Ovary (tissue), 9 donors: ENCODE measurements around the gene HNRNPA1. TPM values are rescaled to one million over a fixed set of nuclear protein-coding genes. Genes with fewer than 3 reads are reported as not detected.

Experiments used
- DNase-seq, 5 donors: peaks; one replicate each; pipeline ENCODE4 v3.0.0-alpha.2; 2019 to 2020
- H3K27ac ChIP-seq, 2 donors: fragments of 200-600 bp; one replicate each; pipeline versions ENCODE4 v1.5.1 to v1.8.0; 2019 to 2022
- H3K27me3 ChIP-seq: fragments of 200-600 bp; one replicate; pipeline ENCODE4 v1.8.0; 2022
- H3K36me3 ChIP-seq: fragments of 200-600 bp; sonication (generic); one replicate; pipeline ENCODE4 v1.5.1; 2019
- H3K4me1 ChIP-seq: one replicate; pipeline ENCODE4 v1.8.1; 2013; ENCODE audit warnings: mild to moderate bottlenecking, moderate library complexity; ENCODE audit not compliant: insufficient read depth
- H3K4me3 ChIP-seq: fragments of 200-600 bp; sonication (generic); one replicate; pipeline ENCODE4 v1.5.1; 2017
- H3K9me3 ChIP-seq, 2 donors: fragments of 200-600 bp in 1 of 2; sonication (generic) in 1 of 2; one replicate each; pipeline versions ENCODE4 v1.5.1 to v1.8.1; 2013 to 2019; ENCODE audit warnings: mild to moderate bottlenecking in 1 of 2, moderate library complexity in 1 of 2
- CTCF ChIP-seq, 3 donors: fragments of 450-650 bp in 2 of 3; fragments of 200-600 bp in 1 of 3; IDR thresholded peaks; one replicate each; pipeline versions ENCODE4 v1.5.1 to v1.8.0; 2016 to 2022; ENCODE audit warnings: antibody characterized with exemption in 3 of 3, mild to moderate bottlenecking in 1 of 3
- EP300 ChIP-seq: sonication (generic); formaldehyde crosslinking; IDR thresholded peaks from one replicate; pipeline ENCODE4 v1.6.1; 2017; ENCODE audit warnings: antibody characterized with exemption
- POLR2A ChIP-seq: fragments of 450-650 bp; IDR thresholded peaks from one replicate; pipeline ENCODE4 v1.6.1; 2017; ENCODE audit warnings: antibody characterized with exemption, mild to moderate bottlenecking, moderate library complexity
- WGBS, 3 donors: extraction: QIAGEN DNeasy Blood & Tissue Kit in 1 of 3; methylation state at CpG; one replicate each; pipeline versions ENCODE4 v1.1.5 to v1.1.7; 2013 to 2017; 5-methylcytosine and 5-hydroxymethylcytosine counted together
- intact Hi-C, 4 donors: fragments of 100-400 bp; cut with DNase I; formaldehyde crosslinking; loops; one replicate each; pipeline versions ENCODE4 v1.11.0 to v1.15.1; 2022 to 2023
- polyA plus RNA-seq, 2 donors: library from polyadenylated mRNA; stranded (reverse); fragments of 200-250 nt in 1 of 2; fragments of 350-450 nt in 1 of 2; fragmentation: Illumina TruSeq in 1 of 2; extraction: RNeasy Lipid Tissue Mini Kit (QIAGEN cat#74804) in 1 of 2; gene quantifications; one replicate each; pipeline ENCODE4 v1.2.3, GENCODE V29; 2013 to 2014
- total RNA-seq, 7 donors: library from RNA; depleted of rRNA in 2 of 7; stranded (reverse); fragments of >200 nt in 2 of 7; fragmentation: NEBNext Ultra II Directional in 3 of 7; extraction: Animal tissue kit (Norgen Biotek cat#: 25700) in 3 of 7; gene quantifications; one replicate each; pipeline versions ENCODE4 v1.1.0 to v1.2.4, GENCODE V29; 2016 to 2023
- donor health status: DM: no; HTN: no; CAD: no; lungs with moderate emphysema.
- donor health status: DM: no; HTN: no; CAD: no.
- donor health status: Bipolar disorder and iron deficiency.
- donor health status: DM: yes; HTN: yes; CAD: no.
- donor health status: DM: no; HTN: no; CAD: no.
- donor health status: DM: yes; HTN: yes; CAD: no.

The HNRNPA1 gene
- total and polyA plus RNA-seq, 9 donors, result 586 to 2,586 (median 2,385) TPM

GRCh38 chr12:54239620-54240019, 40.9 kb upstream of the HNRNPA1 start:
- H3K9me3 ChIP-seq, result no peaks in the 10 kb centered on the region
- no peaks in the 10 kb centered on the region for H3K4me1 ChIP-seq
- H3K27ac ChIP-seq, result no peak overlapping the region
- H3K4me3 ChIP-seq, result no peak overlapping the region
- no peaks in the 10 kb centered on the region for H3K36me3 ChIP-seq
- TF ChIP-seq CTCF (IDR thresholded peaks at IDR 0.05) (no peak), POLR2A (no peak), EP300 (no peak)
- H3K27me3 ChIP-seq, result no peaks in the 10 kb centered on the region
- intact Hi-C loops, result no loop called here
- DNase-seq, result no peak

GRCh38 chr12:54240129-54240528, 40.4 kb upstream of the HNRNPA1 start:
- H3K27me3 ChIP-seq, result no peaks in the 10 kb centered on the region
- no peak for TF ChIP-seq EP300
- no peak for TF ChIP-seq POLR2A
- no peak for TF ChIP-seq CTCF (IDR thresholded peaks at IDR 0.05)
- DNase-seq, result no peak
- no peak overlapping the region for H3K4me3 ChIP-seq
- 75 to 82% (median 79%) methylated on average over 2 of the region's 2 CpGs for WGBS, 3 donors
- H3K36me3 ChIP-seq, result no peaks in the 10 kb centered on the region
- no peaks in the 10 kb centered on the region for H3K9me3 ChIP-seq
- H3K27ac ChIP-seq, result no peak overlapping the region
- no peaks in the 10 kb centered on the region for H3K4me1 ChIP-seq
- intact Hi-C loops, result no loop called here

- no peaks in the 10 kb centered on the region for H3K27me3 ChIP-seq
- no peak for DNase-seq
- H3K27ac ChIP-seq, result no peak overlapping the region
- H3K4me1 ChIP-seq, result no peaks in the 10 kb centered on the region
- H3K36me3 ChIP-seq, result no peaks in the 10 kb centered on the region
- intact Hi-C loops, result no loop called here
- H3K4me3 ChIP-seq, result no peak overlapping the region
- TF ChIP-seq CTCF (IDR thresholded peaks at IDR 0.05) (no peak), POLR2A (no peak), EP300 (no peak)
- H3K9me3 ChIP-seq, result no peaks in the 10 kb centered on the region
- WGBS, 3 donors, result 89 to 93% (median 90%) methylated on average over 2 of the region's 2 CpGs
These were observed 39.4 kb upstream of the HNRNPA1 start for GRCh38 chr12:54240971-54241588.

GRCh38 chr12:54246011-54246641, 34.4 kb upstream of the HNRNPA1 start:
- TF ChIP-seq EP300 (no peak), CTCF (IDR thresholded peaks at IDR 0.05) (no peak), POLR2A (no peak)
- no peak for DNase-seq
- no peak overlapping the region for H3K27ac ChIP-seq
- H3K9me3 ChIP-seq, result no peaks in the 10 kb centered on the region
- no peak overlapping the region for H3K4me3 ChIP-seq
- 57 to 62% (median 62%) methylated on average over 6 of the region's 6 CpGs for WGBS, 3 donors
- intact Hi-C loops, result no loop called here
- H3K36me3 ChIP-seq, result no peaks in the 10 kb centered on the region
- no peaks in the 10 kb centered on the region for H3K27me3 ChIP-seq
- H3K4me1 ChIP-seq, result peaks cover 7% of the 10 kb centered on the region
